Measurements from ENCODE around the gene RASSF1.

GRCh38 chr3:50338965-50339364, 1.7 kb downstream of the RASSF1 start:
- no peak for TF ChIP-seq EZH2 (IDR thresholded peaks at IDR 0.05; ENCODE audit: borderline replicate concordance, control insufficient read depth, low read depth, low read length)
- TF ChIP-seq, protein P1, sequence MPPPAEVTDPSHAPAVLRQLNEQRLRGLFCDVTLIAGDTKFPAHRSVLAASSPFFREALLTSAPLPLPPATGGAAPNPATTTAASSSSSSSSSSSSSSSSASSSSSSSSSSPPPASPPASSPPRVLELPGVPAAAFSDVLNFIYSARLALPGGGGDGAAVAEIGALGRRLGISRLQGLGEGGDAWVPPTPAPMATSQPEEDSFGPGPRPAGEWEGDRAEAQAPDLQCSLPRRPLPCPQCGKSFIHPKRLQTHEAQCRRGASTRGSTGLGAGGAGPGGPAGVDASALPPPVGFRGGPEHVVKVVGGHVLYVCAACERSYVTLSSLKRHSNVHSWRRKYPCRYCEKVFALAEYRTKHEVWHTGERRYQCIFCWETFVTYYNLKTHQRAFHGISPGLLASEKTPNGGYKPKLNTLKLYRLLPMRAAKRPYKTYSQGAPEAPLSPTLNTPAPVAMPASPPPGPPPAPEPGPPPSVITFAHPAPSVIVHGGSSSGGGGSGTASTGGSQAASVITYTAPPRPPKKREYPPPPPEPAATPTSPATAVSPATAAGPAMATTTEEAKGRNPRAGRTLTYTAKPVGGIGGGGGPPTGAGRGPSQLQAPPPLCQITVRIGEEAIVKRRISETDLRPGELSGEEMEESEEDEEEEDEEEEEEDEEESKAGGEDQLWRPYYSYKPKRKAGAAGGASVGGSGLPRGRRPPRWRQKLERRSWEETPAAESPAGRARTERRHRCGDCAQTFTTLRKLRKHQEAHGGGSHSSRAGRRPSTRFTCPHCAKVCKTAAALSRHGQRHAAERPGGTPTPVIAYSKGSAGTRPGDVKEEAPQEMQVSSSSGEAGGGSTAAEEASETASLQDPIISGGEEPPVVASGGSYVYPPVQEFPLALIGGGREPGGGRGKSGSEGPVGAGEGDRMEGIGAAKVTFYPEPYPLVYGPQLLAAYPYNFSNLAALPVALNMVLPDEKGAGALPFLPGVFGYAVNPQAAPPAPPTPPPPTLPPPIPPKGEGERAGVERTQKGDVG (CRISPR knock-in tag; IDR thresholded peaks at IDR 0.05): no peak
- TF ChIP-seq SIX5 (IDR thresholded peaks at IDR 0.05; ENCODE audit: low read depth, low read length, severe bottlenecking): no peak
- no peak for TF ChIP-seq PAX5 (IDR thresholded peaks at IDR 0.05; ENCODE audit: borderline replicate concordance, low read depth, low read length)
- TF ChIP-seq TCF7 (IDR thresholded peaks at IDR 0.05; ENCODE audit: borderline replicate concordance): no peak
- TF ChIP-seq EED (IDR thresholded peaks at IDR 0.05; ENCODE audit: low read depth): no peak
- TF ChIP-seq SMC3 (IDR thresholded peaks at IDR 0.05; ENCODE audit: borderline replicate concordance, low read length): no peak

All from GM12878 (cell line).